ENCODE results near the gene PPP6R2. TPM values are rescaled to one million over a fixed set of nuclear protein-coding genes. Genes with fewer than 3 reads are reported as not detected.

Gene PPP6R2
- total RNA-seq, 1 experiment from 2014 or later = 61.3 TPM

DNA sequence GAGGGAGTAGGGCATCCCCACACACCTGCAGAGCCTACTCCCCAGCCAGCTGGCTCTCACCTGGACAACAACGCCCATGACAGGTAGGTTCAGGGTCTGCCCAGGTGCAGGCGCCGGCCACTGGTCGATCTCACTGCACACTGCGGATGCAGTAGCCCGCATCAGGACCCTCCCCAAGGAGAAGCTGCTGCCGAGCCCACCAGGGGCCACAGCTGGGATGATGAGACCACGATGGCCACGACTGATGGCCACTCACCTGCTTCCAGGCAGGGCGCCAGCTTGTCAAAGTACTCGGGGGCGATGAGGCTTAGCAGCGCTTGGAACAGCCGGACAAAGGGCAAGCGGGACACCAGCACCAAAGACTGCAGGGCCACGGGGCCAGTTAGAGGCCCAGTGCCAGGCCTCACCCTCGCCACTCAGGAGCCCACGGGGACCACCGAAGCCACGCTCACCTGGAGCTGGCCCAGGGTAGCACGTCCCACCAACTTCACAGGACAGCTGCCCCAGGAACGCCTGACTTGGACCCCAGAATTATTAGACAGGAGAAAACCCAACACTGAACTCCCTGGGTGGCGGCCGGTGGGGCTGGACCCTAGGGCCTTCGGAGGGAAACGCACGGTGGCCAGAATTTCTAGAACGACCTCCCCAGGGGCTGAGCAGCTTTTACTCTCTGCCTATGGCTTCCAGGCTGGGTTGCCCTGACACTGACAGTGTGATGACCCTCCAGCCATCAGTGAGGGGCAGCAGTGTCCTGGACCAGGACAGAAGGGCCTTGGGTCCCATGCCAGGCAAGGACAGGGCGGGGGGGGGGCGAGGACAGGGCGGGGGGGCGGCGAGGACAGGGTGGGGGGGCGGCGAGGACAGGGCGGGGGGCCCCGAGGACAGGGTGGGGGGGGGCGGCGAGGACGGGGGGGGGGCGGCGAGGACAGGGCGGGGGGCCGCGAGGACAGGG is 26.7 kb upstream of the PPP6R2 start:
- ChIA-PET CTCF (no interaction called here), POLR2A (interaction anchor here (1.3 kb wide), 1 partner anchor 10 kb away, joined by 3 read pairs; no protein-coding TSS in a partner anchor), RAD21 (ENCODE audit: low non-redundant PET in 1 of 2, low total read pairs in 2 of 2, uncharacterized antibody in 2 of 2, unreplicated experiment in 2 of 2) (interaction anchor here in 1 of 2 experiments (0.7 kb wide), 1 partner anchor 9 kb away, joined by 3 read pairs; no protein-coding TSS in a partner anchor)
- Histone ChIP-seq H3K27ac (ENCODE audit: low read depth, low read length) (no peak overlapping the region), H3K9me2 (ENCODE audit: insufficient read depth) (no peaks in the 10 kb centered on the region), H4K20me1 (ENCODE audit: insufficient read depth) (no peaks in the 10 kb centered on the region), H3K79me2 (ENCODE audit: insufficient read depth, low read length) (no peaks in the 10 kb centered on the region), H3K4me2 (ENCODE audit: low read length) (no peak overlapping the region), H3K9ac (ENCODE audit: low read length) (no peak overlapping the region), H3K27me3 (ENCODE audit: insufficient read depth, low read length) (no peaks in the 10 kb centered on the region), H3K4me3 (replicated peaks in 1 of 2; ENCODE audit: low read depth in 1 of 2, low read length in 2 of 2) (no peak overlapping the region), H3K36me3 (ENCODE audit: control insufficient read depth in 1 of 2, insufficient read depth in 2 of 2, low read length in 2 of 2) (no peaks in the 10 kb centered on the region), H3K9me3 (ENCODE audit: control insufficient read depth in 1 of 2, insufficient read depth in 1 of 2, low read depth in 1 of 2, low read length in 2 of 2) (no peaks in the 10 kb centered on the region), H3K4me1 (ENCODE audit: control insufficient read depth in 1 of 2, insufficient read depth in 2 of 2, low read length in 2 of 2) (peaks cover 0 to 18% of the 10 kb centered on the region in 2 experiments; a peak in 2 of 4 replicates), H2AFZ (ENCODE audit: low read depth, low read length, poor library complexity, severe bottlenecking) (no peak overlapping the region)
- no peak for TF ChIP-seq CEBPB (IDR thresholded peaks at IDR 0.05; ENCODE audit: low read depth)
- TF ChIP-seq EGR1 (IDR thresholded peaks at IDR 0.05; ENCODE audit: low read depth) = no peak
- TF ChIP-seq SRF (IDR thresholded peaks at IDR 0.05; ENCODE audit: low read depth) = no peak
- TF ChIP-seq FOSL1 (IDR thresholded peaks at IDR 0.05; ENCODE audit: low read depth) = no peak
- no peak for TF ChIP-seq SIN3A (IDR thresholded peaks at IDR 0.05; ENCODE audit: low read depth)
- TF ChIP-seq, protein P1, sequence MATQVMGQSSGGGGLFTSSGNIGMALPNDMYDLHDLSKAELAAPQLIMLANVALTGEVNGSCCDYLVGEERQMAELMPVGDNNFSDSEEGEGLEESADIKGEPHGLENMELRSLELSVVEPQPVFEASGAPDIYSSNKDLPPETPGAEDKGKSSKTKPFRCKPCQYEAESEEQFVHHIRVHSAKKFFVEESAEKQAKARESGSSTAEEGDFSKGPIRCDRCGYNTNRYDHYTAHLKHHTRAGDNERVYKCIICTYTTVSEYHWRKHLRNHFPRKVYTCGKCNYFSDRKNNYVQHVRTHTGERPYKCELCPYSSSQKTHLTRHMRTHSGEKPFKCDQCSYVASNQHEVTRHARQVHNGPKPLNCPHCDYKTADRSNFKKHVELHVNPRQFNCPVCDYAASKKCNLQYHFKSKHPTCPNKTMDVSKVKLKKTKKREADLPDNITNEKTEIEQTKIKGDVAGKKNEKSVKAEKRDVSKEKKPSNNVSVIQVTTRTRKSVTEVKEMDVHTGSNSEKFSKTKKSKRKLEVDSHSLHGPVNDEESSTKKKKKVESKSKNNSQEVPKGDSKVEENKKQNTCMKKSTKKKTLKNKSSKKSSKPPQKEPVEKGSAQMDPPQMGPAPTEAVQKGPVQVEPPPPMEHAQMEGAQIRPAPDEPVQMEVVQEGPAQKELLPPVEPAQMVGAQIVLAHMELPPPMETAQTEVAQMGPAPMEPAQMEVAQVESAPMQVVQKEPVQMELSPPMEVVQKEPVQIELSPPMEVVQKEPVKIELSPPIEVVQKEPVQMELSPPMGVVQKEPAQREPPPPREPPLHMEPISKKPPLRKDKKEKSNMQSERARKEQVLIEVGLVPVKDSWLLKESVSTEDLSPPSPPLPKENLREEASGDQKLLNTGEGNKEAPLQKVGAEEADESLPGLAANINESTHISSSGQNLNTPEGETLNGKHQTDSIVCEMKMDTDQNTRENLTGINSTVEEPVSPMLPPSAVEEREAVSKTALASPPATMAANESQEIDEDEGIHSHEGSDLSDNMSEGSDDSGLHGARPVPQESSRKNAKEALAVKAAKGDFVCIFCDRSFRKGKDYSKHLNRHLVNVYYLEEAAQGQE (IDR thresholded peaks at IDR 0.05; ENCODE audit: low read depth) = no peak
- TF ChIP-seq YY1 (IDR thresholded peaks at IDR 0.05; ENCODE audit: extremely low read depth, insufficient replicate concordance, low read depth, low read length) = no peak
- TF ChIP-seq ELF1 (IDR thresholded peaks at IDR 0.05; ENCODE audit: borderline replicate concordance, low read depth) = no peak
- no peak for TF ChIP-seq ZNF274 (IDR thresholded peaks at IDR 0.05; ENCODE audit: low read depth, low read length)
- no peak for TF ChIP-seq POLR2AphosphoS5 (IDR thresholded peaks at IDR 0.05; ENCODE audit: low read depth, low read length)
- no peak for TF ChIP-seq JUND (IDR thresholded peaks at IDR 0.05)
- TF ChIP-seq EZH2 (IDR thresholded peaks at IDR 0.05) = no peak
- no peak for TF ChIP-seq RAD21 (IDR thresholded peaks at IDR 0.05; ENCODE audit: low read depth)
- TF ChIP-seq, protein P2, sequence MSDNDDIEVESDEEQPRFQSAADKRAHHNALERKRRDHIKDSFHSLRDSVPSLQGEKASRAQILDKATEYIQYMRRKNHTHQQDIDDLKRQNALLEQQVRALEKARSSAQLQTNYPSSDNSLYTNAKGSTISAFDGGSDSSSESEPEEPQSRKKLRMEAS (IDR thresholded peaks at IDR 0.05) = no peak
- TF ChIP-seq CBX3 (IDR thresholded peaks at IDR 0.05; ENCODE audit: low read depth) = no peak
- TF ChIP-seq, protein P3, sequence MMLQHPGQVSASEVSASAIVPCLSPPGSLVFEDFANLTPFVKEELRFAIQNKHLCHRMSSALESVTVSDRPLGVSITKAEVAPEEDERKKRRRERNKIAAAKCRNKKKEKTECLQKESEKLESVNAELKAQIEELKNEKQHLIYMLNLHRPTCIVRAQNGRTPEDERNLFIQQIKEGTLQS (IDR thresholded peaks at IDR 0.05) = no peak
- TF ChIP-seq ZFX (IDR thresholded peaks at IDR 0.05) = no peak
- no peak for TF ChIP-seq SP1 (IDR thresholded peaks at IDR 0.05; ENCODE audit: low read depth)
- TF ChIP-seq EZH2phosphoT487 (IDR thresholded peaks at IDR 0.05; ENCODE audit: borderline replicate concordance) = no peak
- ATAC-seq = no peak
- intact Hi-C loops (cut with micrococcal nuclease) = no loop called here
- no TSS peak for BruUV-seq (replicated peaks)
- DNase-seq (ENCODE audit: low read depth, low spot score) = no peak
